Neural progenitor cell (in vitro differentiated cells): ENCODE results near the gene B4GALNT3.

Experiments used
- CTCF ChIP-seq: fragments of 200-600 bp; sonication (generic); IDR thresholded peaks from 2 replicates; pipeline ENCODE4 v1.5.1; 2017; ENCODE audit warnings: antibody characterized with exemption, mild to moderate bottlenecking
- EZH2 ChIP-seq: fragments of 200-600 bp; sonication (generic); IDR thresholded peaks from 2 replicates; pipeline ENCODE4 v1.6.1; 2017; ENCODE audit warnings: antibody characterized with exemption, mild to moderate bottlenecking, moderate library complexity
- EZH2phosphoT487 ChIP-seq: fragments of 200-600 bp; sonication (generic); IDR thresholded peaks from 2 replicates; pipeline ENCODE4 v1.6.1; 2017; ENCODE audit warnings: antibody characterized with exemption

- TF ChIP-seq CTCF (no peak), EZH2 (no peak), EZH2phosphoT487 (no peak)
Observed at GRCh38 chr12:459430-460258, at the start of gene B4GALNT3.
